Adrenal gland (tissue), 5 donors: ENCODE data around the gene SLC24A3.

ENCODE experiments used
- CTCF ChIP-seq, 6 experiments: fragments of 450-650 bp in 4 of 6; fragments of 200-600 bp in 2 of 6; sonication (generic) in 1 of 6; IDR thresholded peaks; 1 replicate in 5 of 6; 2 replicates in 1 of 6; pipeline versions ENCODE4 v1.5.1 to v1.8.0; 2016 to 2021; ENCODE audit warnings: antibody characterized with exemption in 6 of 6, mild to moderate bottlenecking in 2 of 6, moderate library complexity in 1 of 6
- POLR2A ChIP-seq, 2 donors: fragments of 450-650 bp; IDR thresholded peaks; one replicate each; pipeline ENCODE4 v1.6.1; 2017; ENCODE audit warnings: antibody characterized with exemption in 2 of 2, mild to moderate bottlenecking in 2 of 2, moderate library complexity in 1 of 2
- donor health status: DM: no; HTN: no; CAD: no.

DNA sequence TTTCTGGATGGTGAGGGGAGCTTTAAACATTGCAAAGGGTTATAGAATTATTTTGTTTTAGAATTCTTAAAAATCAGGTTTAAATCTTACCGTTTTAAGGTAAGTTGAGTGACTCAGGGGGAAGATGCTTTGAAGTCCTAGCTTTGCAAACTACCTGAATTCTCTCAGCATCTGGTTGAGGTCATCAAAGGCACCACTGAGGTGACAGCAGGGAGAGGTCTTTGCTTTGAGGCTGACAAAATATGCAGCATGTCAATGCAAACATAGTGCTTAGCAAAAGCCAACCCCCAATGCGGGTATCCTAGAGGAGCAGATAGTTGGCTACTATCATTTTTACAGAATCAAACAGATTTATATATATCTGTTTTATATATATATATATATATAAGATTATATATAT is 219.5 kb downstream of the SLC24A3 start:
- TF ChIP-seq POLR2A (IDR thresholded peaks at IDR 0.05) = no peak
- TF ChIP-seq CTCF (IDR thresholded peaks at IDR 0.05) = no peak
